ENCODE data around the gene PRKN.

The PRKN gene

GRCh38 chr6:161458201-161458951 lies 1269.2 kb downstream of the PRKN start:
- no peak for DNase-seq

- no peak for DNase-seq
Observed at GRCh38 chr6:161455848-161456247, 1271.7 kb downstream of the PRKN start.

GRCh38 chr6:161453558-161453957 lies 1274.0 kb downstream of the PRKN start:
- no peak for DNase-seq

- no peak for DNase-seq
Observed at GRCh38 chr6:161452241-161452640, 1275.3 kb downstream of the PRKN start.

GRCh38 chr6:161449521-161449920 lies 1278.0 kb downstream of the PRKN start:
- DNase-seq = no peak

DNA sequence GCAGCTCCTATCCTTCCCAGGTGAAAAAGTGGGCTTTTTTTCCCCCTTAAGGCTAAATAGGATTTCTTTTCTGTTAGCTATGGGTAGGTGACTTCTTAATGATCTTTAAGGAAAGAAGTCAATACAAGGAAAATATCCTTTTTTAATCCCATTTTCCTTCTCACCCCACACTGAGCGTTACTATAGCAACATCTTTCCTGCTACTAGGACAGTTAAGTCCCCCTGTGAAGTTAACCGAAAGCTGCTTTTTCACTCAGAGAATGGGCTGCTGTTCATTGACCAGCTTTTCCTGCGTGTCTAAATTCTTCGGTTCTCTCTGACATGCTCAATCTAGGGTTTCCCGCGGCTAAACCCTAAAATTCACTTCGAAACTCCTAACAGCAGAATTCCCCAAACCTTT lies 1280.6 kb downstream of the PRKN start:
- no peak for DNase-seq

DNA sequence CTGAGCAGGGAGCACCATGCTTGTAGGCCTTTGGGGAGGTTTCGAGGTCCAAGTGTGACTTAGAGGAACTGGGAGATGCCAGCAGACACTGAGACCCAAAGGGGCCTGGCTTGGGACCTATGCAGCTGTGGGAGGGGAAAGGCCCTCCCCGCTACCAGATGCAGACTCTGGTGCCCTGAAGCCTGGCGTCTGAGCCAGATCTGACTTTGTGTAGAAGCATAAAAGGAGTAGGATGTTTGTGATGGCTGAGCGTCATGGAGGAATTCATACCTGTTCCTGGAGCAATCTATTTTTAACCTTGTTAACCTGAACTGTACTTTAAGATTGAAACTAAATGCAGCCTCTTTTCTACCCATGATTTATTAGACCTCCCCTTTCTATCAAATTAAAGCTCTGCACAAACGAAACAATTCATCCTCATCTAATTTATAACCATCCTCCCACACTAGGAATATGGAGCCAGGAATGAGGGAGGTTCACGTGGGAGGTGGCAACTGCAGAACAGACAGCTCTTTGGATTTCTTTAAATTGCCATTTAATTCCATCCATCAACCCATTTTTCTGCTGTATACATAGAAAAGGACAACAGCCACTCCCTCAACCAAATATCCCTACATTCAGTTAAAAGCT lies 1281.2 kb downstream of the PRKN start:
- DNase-seq = no peak

DNA sequence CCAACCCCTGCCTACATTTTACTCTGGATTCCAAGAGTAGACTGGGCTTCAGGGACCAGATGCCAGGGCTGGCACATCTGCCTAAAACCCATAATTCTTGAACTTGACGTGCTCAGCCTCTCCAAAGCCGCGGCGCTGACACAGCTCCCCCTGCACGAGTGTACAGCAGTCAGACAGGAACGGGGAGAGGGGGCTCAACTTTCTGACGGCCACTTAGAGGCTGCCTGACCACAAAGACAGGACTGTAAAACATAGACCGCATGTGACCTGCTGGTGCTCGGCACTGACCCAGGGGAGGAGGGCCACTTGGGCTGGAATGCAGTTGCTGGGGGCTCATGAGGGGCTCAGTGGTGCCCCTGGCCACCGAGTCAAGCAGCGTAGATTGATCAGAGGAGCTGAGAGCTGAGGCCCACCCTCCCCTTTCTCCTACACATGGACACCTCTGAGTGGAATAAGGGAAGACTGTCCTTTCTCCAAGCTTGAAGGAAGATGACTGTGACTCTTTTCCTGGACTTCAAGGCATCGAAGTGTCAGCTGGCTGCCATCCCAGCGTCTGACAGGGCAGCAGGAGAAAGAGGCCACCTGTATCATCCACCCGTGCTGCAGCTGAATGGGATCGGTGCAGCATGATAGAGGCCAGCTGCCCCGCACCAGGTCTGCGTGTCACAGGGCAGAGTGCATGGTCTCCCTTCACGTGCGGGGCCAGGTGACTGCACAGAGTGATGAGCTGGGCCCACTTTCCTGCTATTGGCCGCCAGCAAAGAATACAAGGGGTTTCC lies 1282.4 kb downstream of the PRKN start:
- DNase-seq = peak; percentile 43

DNA sequence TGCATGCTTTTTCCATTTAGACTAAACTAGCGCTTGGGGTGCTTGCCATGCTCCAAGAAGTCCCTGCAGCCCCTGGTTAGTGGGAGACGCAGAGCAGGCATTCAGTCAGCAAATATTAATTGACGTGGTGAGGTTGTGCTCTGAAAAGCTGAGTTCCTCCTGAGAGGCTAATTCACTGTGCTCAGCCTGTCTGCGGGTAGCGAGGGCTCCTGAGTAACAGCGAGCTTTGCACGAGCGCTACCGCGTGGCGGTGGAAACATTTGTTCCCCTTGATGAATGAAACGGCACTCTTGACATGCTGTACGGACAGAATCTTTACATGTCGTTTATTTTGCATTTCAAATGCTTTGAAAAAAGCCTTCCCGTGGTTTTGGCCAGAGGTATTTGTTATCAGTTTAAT lies 1283.1 kb downstream of the PRKN start:
- DNase-seq = peak; percentile 66

DNA sequence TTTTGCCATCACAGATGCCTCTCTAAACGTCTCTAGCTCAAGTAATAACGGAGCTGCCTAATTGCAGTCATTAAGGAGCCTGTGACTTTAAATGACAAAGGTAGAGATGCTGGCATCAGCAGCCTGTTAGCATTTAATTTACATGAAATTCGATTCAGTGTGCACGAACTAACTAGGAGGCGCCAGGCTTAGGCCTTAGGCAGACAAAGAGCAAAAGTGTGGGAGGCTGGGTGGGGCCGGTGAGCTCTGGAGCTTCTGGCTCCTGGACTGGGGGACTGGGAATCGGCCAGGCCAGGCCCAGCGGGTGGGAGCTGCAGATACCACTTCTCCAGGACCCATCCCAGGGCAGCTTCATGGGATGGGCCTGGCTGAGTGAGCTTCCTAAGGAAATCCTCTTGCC lies 1283.7 kb downstream of the PRKN start:
- peak; percentile 33 for DNase-seq

DNA sequence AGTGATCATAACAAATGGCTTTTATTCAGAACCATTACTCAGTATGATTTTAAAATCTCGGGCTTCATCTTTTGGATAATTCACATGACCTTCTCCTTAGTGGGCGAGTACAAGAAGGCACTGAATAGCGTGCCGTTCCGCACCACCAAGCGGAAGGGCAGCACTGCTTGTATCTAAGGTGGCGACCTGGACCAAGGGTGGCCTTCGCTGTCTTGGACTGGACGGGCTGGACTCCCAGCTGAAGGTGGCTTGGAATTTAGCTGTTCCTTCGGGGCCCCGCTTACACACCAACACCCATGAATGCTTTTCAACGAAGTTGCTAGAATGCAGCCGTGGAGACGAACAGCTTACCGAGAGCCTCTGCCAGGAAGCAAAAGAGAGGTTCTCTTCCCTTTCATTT lies 1285.1 kb downstream of the PRKN start:
- no peak for DNase-seq

GRCh38 chr6:161440299-161440698 lies 1287.3 kb downstream of the PRKN start:
- DNase-seq = no peak

GRCh38 chr6:161439093-161439492 lies 1288.5 kb downstream of the PRKN start:
- peak; percentile 81 for DNase-seq

DNA sequence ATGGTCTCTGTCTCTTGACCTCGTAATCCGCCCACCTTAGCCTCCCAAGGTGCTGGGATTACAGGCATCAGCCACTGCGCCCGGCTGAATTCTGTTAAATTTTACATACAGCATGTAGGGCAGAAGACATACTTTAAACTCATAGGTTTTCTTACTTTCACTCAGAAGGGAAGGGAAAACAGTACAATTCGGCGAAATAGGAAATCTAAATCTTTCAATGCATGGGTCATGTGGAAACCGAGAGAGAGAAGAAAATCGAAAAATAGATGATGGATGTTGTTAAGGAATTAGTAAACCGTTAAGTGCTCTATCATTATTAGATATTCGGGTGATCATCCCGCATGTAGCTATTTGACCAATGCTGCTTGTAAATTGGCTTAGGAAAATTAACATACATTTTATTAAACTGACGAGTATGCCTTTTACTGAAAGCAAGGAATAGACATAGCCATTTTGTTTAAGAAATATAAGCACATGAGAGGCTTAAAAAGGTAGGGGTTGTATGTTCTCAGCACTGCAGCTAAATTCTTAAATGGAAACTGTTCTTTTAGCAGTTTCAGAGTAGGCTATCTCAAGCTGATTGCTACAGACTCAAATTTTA lies 1289.0 kb downstream of the PRKN start:
- no peak for DNase-seq

GRCh38 chr6:161437851-161438250 lies 1289.7 kb downstream of the PRKN start:
- DNase-seq = no peak

- no peak for DNase-seq
Observed at GRCh38 chr6:161436106-161436876, 1291.3 kb downstream of the PRKN start.

DNA sequence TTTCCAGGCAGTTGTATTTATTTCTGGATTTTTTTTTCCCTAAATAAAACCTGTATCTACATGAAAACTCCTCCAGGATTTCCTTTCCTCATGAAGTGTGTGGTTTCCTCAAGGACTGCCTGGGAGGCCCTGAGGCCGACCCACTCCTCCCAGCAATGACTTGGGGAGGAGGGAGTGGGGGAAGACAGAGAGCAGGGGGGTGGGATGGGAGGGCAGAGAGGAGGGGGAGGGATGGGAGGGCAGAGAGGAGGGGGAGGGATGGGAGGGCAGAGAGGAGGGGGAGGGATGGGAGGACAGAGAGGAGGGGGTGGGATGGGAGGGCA lies 1291.9 kb downstream of the PRKN start:
- DNase-seq = no peak

GRCh38 chr6:161434921-161435747 lies 1292.4 kb downstream of the PRKN start:
- DNase-seq = peak; percentile 56

DNA sequence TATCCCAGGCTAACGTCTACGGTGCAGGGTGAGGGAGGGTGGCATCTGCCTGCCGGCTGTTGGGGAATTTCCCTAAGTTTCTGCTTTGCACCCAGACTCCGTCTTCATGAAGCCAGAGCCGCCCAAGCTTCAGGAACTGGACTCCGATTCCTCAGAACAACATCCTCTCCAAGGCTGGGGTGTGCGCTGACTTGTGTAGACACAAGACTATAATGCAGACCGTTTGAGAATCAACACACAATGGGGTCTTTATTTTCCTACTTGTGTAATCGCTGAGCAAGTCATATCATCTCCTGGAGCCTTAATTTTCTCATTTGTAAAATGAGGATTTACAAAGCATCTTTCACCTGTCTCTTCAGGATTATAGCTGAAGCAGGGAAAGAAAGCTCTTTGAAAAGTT lies 1293.2 kb downstream of the PRKN start:
- DNase-seq = no peak

DNA sequence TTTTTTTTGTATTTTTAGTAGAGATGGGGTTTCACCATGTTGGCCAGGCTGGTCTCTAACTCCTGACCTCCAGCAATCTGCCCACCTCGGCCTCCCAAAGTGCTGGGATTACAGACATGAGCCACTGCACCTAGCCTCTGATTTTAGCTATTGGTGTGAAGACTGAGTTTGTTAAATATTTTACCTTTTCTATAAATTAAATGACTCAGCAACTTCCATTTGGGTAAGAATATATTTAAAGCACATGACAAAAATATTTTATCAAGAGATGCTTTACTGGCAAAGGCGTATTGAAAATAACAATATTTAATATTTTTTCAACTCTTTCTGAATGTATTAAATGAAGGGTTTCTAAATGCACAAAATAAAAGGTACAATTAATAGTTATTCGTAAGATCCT lies 1295.0 kb downstream of the PRKN start:
- no peak for DNase-seq

- DNase-seq = no peak
Observed at GRCh38 chr6:161429921-161430490, 1297.6 kb downstream of the PRKN start.

DNA sequence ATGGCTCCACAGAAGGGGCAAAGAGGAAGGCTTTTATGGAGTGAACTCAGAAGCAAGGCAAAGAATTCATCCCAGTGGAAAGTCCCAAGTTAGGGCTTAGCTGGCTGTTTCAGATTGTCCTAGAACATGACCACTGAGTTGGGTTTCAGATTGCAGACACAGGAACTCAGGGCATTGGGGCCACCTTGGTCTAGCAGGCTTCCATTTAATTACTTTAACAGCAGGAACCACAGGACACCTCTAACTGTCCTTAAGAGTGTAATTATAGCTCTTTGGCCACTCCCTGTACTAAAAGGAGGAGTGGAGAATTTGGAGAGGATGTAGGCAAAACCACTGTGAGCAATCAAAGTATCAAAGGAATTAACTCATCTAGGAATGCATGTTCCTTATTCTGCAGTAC lies 1303.1 kb downstream of the PRKN start:
- DNase-seq = no peak

Measured in femur (tissue), 1 donor.